OCI-LY7 (cell line): Measurements from ENCODE around the gene OR2L2. TPM values are rescaled to one million over a fixed set of nuclear protein-coding genes. Genes with fewer than 3 reads are reported as not detected.

Source experiments
- BruUV-seq: library from RNA; stranded (reverse); fragments of 400-500 nt; replicated peaks from 2 replicates; lab custom pipeline; 2021; lab: Mats Ljungman, UMichigan
- CTCF ChIA-PET: fragments of 300-600 bp; sonication (Branson Sonifier 250); formaldehyde crosslinking; loops from one replicate; lab custom pipeline; 2022; ENCODE audit warnings: antibody characterized with exemption; ENCODE audit not compliant: unreplicated experiment; lab: Charles Lee
- POLR2A ChIA-PET: fragments of 300-600 bp; sonication (Branson Sonifier 250); formaldehyde crosslinking; loops from one replicate; lab custom pipeline; 2022; ENCODE audit warnings: antibody characterized with exemption; lab: Charles Lee
- DNase-seq: peaks from one replicate; pipeline ENCODE4 v3.0.0-alpha.2; 2015; ENCODE audit warnings: low spot score
- H2AFZ ChIP-seq: fragments of 200-600 bp; sonication (generic), shearing (Covaris generic); 2 replicates; pipeline ENCODE4 v1.6.1; 2014; ENCODE audit warnings: mild to moderate bottlenecking, antibody characterized with exemption, low read length, moderate library complexity
- H3K27ac ChIP-seq: fragments of 200-600 bp; sonication (generic); 2 replicates; pipeline ENCODE4 v1.5.1; 2014; ENCODE audit warnings: mixed run types, low read depth, mild to moderate bottlenecking, moderate library complexity, low read length, inconsistent platforms; ENCODE audit not compliant: poor library complexity, severe bottlenecking
- H3K36me3 ChIP-seq: fragments of 200-600 bp; sonication (generic); 2 replicates; pipeline ENCODE4 v1.6.1; 2014; ENCODE audit warnings: mild to moderate bottlenecking, antibody characterized with exemption, low read length, moderate library complexity, mixed read lengths; ENCODE audit not compliant: insufficient read depth
- H3K4me1 ChIP-seq: fragments of 200-600 bp; sonication (generic); 2 replicates; pipeline ENCODE4 v1.5.1; 2014; ENCODE audit warnings: mild to moderate bottlenecking, low read length; ENCODE audit not compliant: insufficient read depth, poor library complexity, severe bottlenecking
- H3K4me2 ChIP-seq: fragments of 200-600 bp; sonication (generic); 2 replicates; pipeline ENCODE4 v1.6.1; 2014; ENCODE audit warnings: mild to moderate bottlenecking, low read length
- H3K4me3 ChIP-seq: fragments of 200-600 bp; sonication (generic); 2 replicates; pipeline ENCODE4 v1.5.1; 2014; ENCODE audit warnings: mild to moderate bottlenecking, low read depth, low read length; ENCODE audit not compliant: poor library complexity, severe bottlenecking
- H3K79me2 ChIP-seq: fragments of 200-600 bp; sonication (generic); 2 replicates; pipeline ENCODE4 v1.6.1; 2016; ENCODE audit warnings: low read depth, mild to moderate bottlenecking, low read length, moderate library complexity, mixed read lengths; ENCODE audit not compliant: insufficient read depth
- H3K9me2 ChIP-seq: fragments of 200-600 bp; sonication (generic); 2 replicates; pipeline ENCODE4 v1.6.1; 2016; ENCODE audit warnings: mild to moderate bottlenecking, low read length, mixed read lengths; ENCODE audit not compliant: insufficient read depth
- H3K9me3 ChIP-seq: fragments of 200-600 bp; sonication (generic); 2 replicates; pipeline ENCODE4 v1.6.1; 2014; ENCODE audit warnings: mild to moderate bottlenecking, mixed run types, low read length, mixed read lengths
- H4K20me1 ChIP-seq: fragments of 200-600 bp; sonication (generic); 2 replicates; pipeline ENCODE4 v1.6.1; 2014; ENCODE audit warnings: mild to moderate bottlenecking, antibody characterized with exemption, low read length, moderate library complexity, mixed read lengths; ENCODE audit not compliant: insufficient read depth
- CTCF ChIP-seq: fragments of 200-600 bp; sonication (generic); conservative IDR thresholded peaks from 2 replicates; pipeline ENCODE4 v1.5.1; 2014; ENCODE audit warnings: mild to moderate bottlenecking, antibody characterized with exemption, low read length, moderate library complexity, mixed read lengths
- EZH2phosphoT487 ChIP-seq: fragments of 200-600 bp; sonication (generic); IDR thresholded peaks from 2 replicates; pipeline ENCODE4 v1.6.1; 2018; ENCODE audit warnings: low read depth, borderline replicate concordance, mild to moderate bottlenecking, mixed run types, antibody characterized with exemption, low read length, moderate library complexity, mixed read lengths
- intact Hi-C: fragments of 100-400 bp; cut with micrococcal nuclease; formaldehyde crosslinking; loops from one replicate; pipeline ENCODE4 v1.10.0; 2022; ENCODE audit not compliant: unreplicated experiment
- total RNA-seq, 2 experiments: library from RNA; depleted of rRNA in 1 of 2; stranded (reverse); fragments of >200 nt in 1 of 2; shearing (Covaris generic) in 1 of 2; gene quantifications; 2 replicates each; pipeline ENCODE4 v1.2.3, GENCODE V29; 2014 to 2022

OR2L2 gene
- total RNA-seq, 2 experiments from 2014 or later: 0.06 to 0.10 TPM

- DNase-seq: no peak
- intact Hi-C loops: no loop called here
- Histone ChIP-seq H3K9me3 (no peaks in the 10 kb centered on the region), H3K4me2 (no peak within 1 kb of the TSS), H3K27ac (no peak within 1 kb of the TSS), H2AFZ (no peak within 1 kb of the TSS), H3K36me3 (no peaks in the 10 kb centered on the region), H3K9me2 (no peaks in the 10 kb centered on the region), H4K20me1 (no peaks in the 10 kb centered on the region), H3K79me2 (no peaks in the 10 kb centered on the region), H3K4me1 (no peaks in the 10 kb centered on the region), H3K4me3 (no peak within 1 kb of the TSS)
- no TSS peak for BruUV-seq
- ChIA-PET CTCF (no interaction called here), POLR2A (no interaction called here)
- TF ChIP-seq EZH2phosphoT487 (no peak), CTCF (no peak)
Observed at GRCh38 chr1:248046536-248046935, 16.7 kb downstream of the OR2L2 start, which contains the start of gene OR2L3. TSS of gene OR2L3 (plus strand) at chr1:248046836. CDS start at chr1:248060682, 13,846 bp downstream.

DNA sequence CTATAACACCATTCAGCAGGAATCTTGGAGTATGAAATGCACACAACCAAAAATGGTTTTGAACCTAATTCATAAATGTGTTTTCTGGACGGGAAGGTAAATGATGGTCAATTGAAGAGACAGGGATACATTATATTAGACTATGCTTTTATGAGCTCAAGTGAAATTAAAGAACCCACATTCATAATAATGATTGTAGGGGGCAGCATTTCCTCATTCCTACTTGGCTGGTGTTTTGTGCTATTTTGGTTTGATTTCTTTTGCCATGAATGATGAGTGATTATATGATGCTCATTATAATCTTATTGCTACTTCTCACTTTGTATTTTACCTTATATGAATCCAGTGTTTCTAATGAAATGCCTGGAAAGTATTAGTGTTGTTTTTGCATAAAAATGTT is 17.1 kb downstream of the OR2L2 start:
- H3K4me3 ChIP-seq: no peak overlapping the region
- ChIA-PET CTCF (no interaction called here), POLR2A (no interaction called here)
- TF ChIP-seq CTCF (no peak; the same call in 1 of the 2 replicates), EZH2phosphoT487 (no peak)
- no peak overlapping the region for H3K27ac ChIP-seq
- H3K9me2 ChIP-seq: no peaks in the 10 kb centered on the region
- H2AFZ ChIP-seq: no peak overlapping the region
- H3K36me3 ChIP-seq: no peaks in the 10 kb centered on the region
- no TSS peak for BruUV-seq
- H3K4me2 ChIP-seq: no peak overlapping the region
- H3K79me2 ChIP-seq: no peaks in the 10 kb centered on the region
- no peak for DNase-seq
- H4K20me1 ChIP-seq: no peaks in the 10 kb centered on the region
- intact Hi-C loops: no loop called here
- no peaks in the 10 kb centered on the region for H3K4me1 ChIP-seq
- H3K9me3 ChIP-seq: no peaks in the 10 kb centered on the region

GRCh38 chr1:248054671-248055070 is 24.8 kb downstream of the OR2L2 start:
- no peaks in the 10 kb centered on the region for H3K79me2 ChIP-seq
- no peak overlapping the region for H3K4me3 ChIP-seq
- TF ChIP-seq EZH2phosphoT487: no peak
- no peak for TF ChIP-seq CTCF
- H3K4me2 ChIP-seq: no peak overlapping the region
- no peak overlapping the region for H2AFZ ChIP-seq
- no peaks in the 10 kb centered on the region for H3K9me2 ChIP-seq
- no peaks in the 10 kb centered on the region for H3K4me1 ChIP-seq
- no peaks in the 10 kb centered on the region for H3K36me3 ChIP-seq
- no TSS peak for BruUV-seq
- H3K9me3 ChIP-seq: no peaks in the 10 kb centered on the region
- ChIA-PET CTCF (no interaction called here), POLR2A (no interaction called here)
- no peak for DNase-seq
- intact Hi-C loops: no loop called here
- no peaks in the 10 kb centered on the region for H4K20me1 ChIP-seq
- H3K27ac ChIP-seq: no peak overlapping the region
